H9 (cell line): ENCODE results near the gene DMD. TPM values are rescaled to one million over a fixed set of nuclear protein-coding genes. Genes with fewer than 3 reads are reported as not detected.

Source experiments
- DNase-seq: peaks from one replicate; pipeline ENCODE4 v3.0.0-alpha.2; 2017
- H2AFZ ChIP-seq: one replicate; pipeline ENCODE4 v1.6.1; 2013; ENCODE audit warnings: mild to moderate bottlenecking, low read length, control low read depth, moderate library complexity
- H2AK5ac ChIP-seq: 2 replicates; pipeline ENCODE4 v1.6.1; 2013; ENCODE audit warnings: low read length, control low read depth, mixed read lengths; ENCODE audit not compliant: insufficient read length
- H2BK120ac ChIP-seq: one replicate; pipeline ENCODE4 v1.6.1; 2013; ENCODE audit warnings: low read depth, mild to moderate bottlenecking, low read length, control low read depth, inconsistent platforms; ENCODE audit not compliant: poor library complexity, severe bottlenecking
- H2BK12ac ChIP-seq: 2 replicates; pipeline ENCODE4 v1.6.1; 2013; ENCODE audit warnings: low read length, control low read depth, mixed read lengths, low read depth; ENCODE audit not compliant: insufficient read length
- H2BK15ac ChIP-seq: 2 replicates; pipeline ENCODE4 v1.6.1; 2013; ENCODE audit warnings: low read depth, low read length, control low read depth
- H2BK20ac ChIP-seq: one replicate; pipeline ENCODE4 v1.6.1; 2013; ENCODE audit warnings: low read depth, mild to moderate bottlenecking, low read length, control low read depth, inconsistent platforms; ENCODE audit not compliant: poor library complexity, severe bottlenecking
- H2BK5ac ChIP-seq: 2 replicates; pipeline ENCODE4 v1.6.1; 2013; ENCODE audit warnings: low read length, control low read depth, mixed read lengths; ENCODE audit not compliant: insufficient read length
- H3K14ac ChIP-seq: 2 replicates; pipeline ENCODE4 v1.6.1; 2013; ENCODE audit warnings: low read length, control low read depth; ENCODE audit not compliant: insufficient read depth
- H3K18ac ChIP-seq: 2 replicates; pipeline ENCODE4 v1.6.1; 2013; ENCODE audit warnings: low read depth, mild to moderate bottlenecking, mixed read lengths, low read length, control low read depth; ENCODE audit not compliant: insufficient read length
- H3K23ac ChIP-seq: 2 replicates; pipeline ENCODE4 v1.6.1; 2013; ENCODE audit warnings: low read length, control low read depth, mixed read lengths, low read depth; ENCODE audit not compliant: insufficient read length
- H3K23me2 ChIP-seq: 2 replicates; pipeline ENCODE4 v1.6.1; 2013; ENCODE audit warnings: low read depth, mild to moderate bottlenecking, mixed read lengths, low read length, control low read depth; ENCODE audit not compliant: insufficient read length, poor library complexity, severe bottlenecking
- H3K27ac ChIP-seq: 2 replicates; pipeline ENCODE4 v1.5.1; 2013; ENCODE audit warnings: low read length, control low read depth, mixed read lengths, low read depth; ENCODE audit not compliant: insufficient read length
- H3K27me3 ChIP-seq: 2 replicates; pipeline ENCODE4 v1.6.1; 2013; ENCODE audit warnings: low read length, control low read depth, inconsistent platforms; ENCODE audit not compliant: insufficient read depth
- H3K4ac ChIP-seq: 2 replicates; pipeline ENCODE4 v1.6.1; 2013; ENCODE audit warnings: low read depth, mild to moderate bottlenecking, control low read depth, inconsistent platforms, low read length, moderate library complexity
- H3K4me1 ChIP-seq: 2 replicates; pipeline ENCODE4 v1.6.1; 2013; ENCODE audit warnings: low read length, control low read depth, inconsistent platforms; ENCODE audit not compliant: insufficient read depth
- H3K4me2 ChIP-seq: 2 replicates; pipeline ENCODE4 v1.6.1; 2013; ENCODE audit warnings: low read length, control low read depth, mixed read lengths; ENCODE audit not compliant: insufficient read length, insufficient read depth
- H3K56ac ChIP-seq: 2 replicates; pipeline ENCODE4 v1.6.1; 2013; ENCODE audit warnings: low read depth, mild to moderate bottlenecking, mixed read lengths, low read length, control low read depth; ENCODE audit not compliant: insufficient read length
- H3K79me1 ChIP-seq: 2 replicates; pipeline ENCODE4 v1.6.1; 2013; ENCODE audit warnings: low read depth, mild to moderate bottlenecking, moderate library complexity, low read length, control low read depth, inconsistent platforms; ENCODE audit not compliant: insufficient read depth, poor library complexity, severe bottlenecking
- H3K79me2 ChIP-seq: 2 replicates; pipeline ENCODE4 v1.6.1; 2013; ENCODE audit warnings: low read length, control low read depth, inconsistent platforms; ENCODE audit not compliant: insufficient read depth
- H3K9ac ChIP-seq: 2 replicates; pipeline ENCODE4 v1.6.1; 2013; ENCODE audit warnings: low read length, control low read depth, mixed read lengths; ENCODE audit not compliant: insufficient read length; ENCODE audit errors: extremely low read depth
- H3K9me3 ChIP-seq: one replicate; pipeline ENCODE4 v1.6.1; 2013; ENCODE audit warnings: low read depth, low read length, inconsistent platforms; ENCODE audit not compliant: control insufficient read depth
- H3T11ph ChIP-seq: one replicate; pipeline ENCODE4 v1.6.1; 2013; ENCODE audit warnings: mild to moderate bottlenecking, low read length, control low read depth, inconsistent platforms
- H4K20me1 ChIP-seq: one replicate; pipeline ENCODE4 v1.6.1; 2013; ENCODE audit not compliant: control insufficient read depth, insufficient read length, insufficient read depth
- H4K5ac ChIP-seq: 2 replicates; pipeline ENCODE4 v1.6.1; 2013; ENCODE audit warnings: low read depth, mild to moderate bottlenecking, mixed read lengths, low read length, control low read depth; ENCODE audit not compliant: insufficient read length
- H4K8ac ChIP-seq: replicated peaks from 2 replicates; pipeline ENCODE4 v1.6.1; 2013; ENCODE audit warnings: low read length, control low read depth, mixed read lengths, low read depth; ENCODE audit not compliant: insufficient read length
- H4K91ac ChIP-seq: 2 replicates; pipeline ENCODE4 v1.6.1; 2013; ENCODE audit warnings: low read depth, mild to moderate bottlenecking, moderate library complexity, mixed read lengths, low read length, control low read depth; ENCODE audit not compliant: insufficient read length
- H3K27ac Mint-ChIP-seq, 3 experiments: 2 replicates in 2 of 3; 3 replicates in 1 of 3; pipeline ENCODE4 v1.8.0; 2020 to 2021; ENCODE audit warnings: mixed read lengths in 3 of 3, mild to moderate bottlenecking in 1 of 3, moderate library complexity in 1 of 3
- H3K27me3 Mint-ChIP-seq: 2 replicates; pipeline ENCODE4 v1.8.0; 2021; ENCODE audit warnings: low read depth, mild to moderate bottlenecking, moderate library complexity, mixed read lengths
- H3K36me3 Mint-ChIP-seq, 3 experiments: 2 replicates in 2 of 3; 3 replicates in 1 of 3; pipeline ENCODE4 v1.8.0; 2020 to 2021; ENCODE audit warnings: low read depth in 3 of 3, mixed read lengths in 3 of 3; ENCODE audit not compliant: insufficient read depth in 1 of 3
- H3K4me1 Mint-ChIP-seq, 2 experiments: 2 replicates each; pipeline ENCODE4 v1.8.0; 2020; ENCODE audit warnings: mixed read lengths in 2 of 2
- H3K4me3 Mint-ChIP-seq, 2 experiments: 2 replicates in 1 of 2; 3 replicates in 1 of 2; pipeline ENCODE4 v1.8.0; 2020 to 2021; ENCODE audit warnings: mild to moderate bottlenecking in 2 of 2, mixed read lengths in 2 of 2, moderate library complexity in 1 of 2
- H3K9me3 Mint-ChIP-seq, 2 experiments: 2 replicates in 1 of 2; 3 replicates in 1 of 2; pipeline ENCODE4 v1.8.0; 2020; ENCODE audit warnings: mild to moderate bottlenecking in 2 of 2, mixed read lengths in 2 of 2, moderate library complexity in 1 of 2
- WGBS: extraction: QIAGEN DNeasy Blood & Tissue Kit; methylation state at CpG from one replicate; pipeline ENCODE4 v1.1.7; 2013; ENCODE audit warnings: missing lambda C conversion rate, low lambda C conversion rate, mixed read lengths; ENCODE audit not compliant: insufficient read length; ENCODE audit errors: extremely low coverage; 5-methylcytosine and 5-hydroxymethylcytosine counted together
- total RNA-seq: library from RNA; stranded (reverse); gene quantifications from 2 replicates; pipeline ENCODE4 v1.2.1, GENCODE V29; 2021
- TF ChIP-seq, protein P1 (sequence below): fragments of 200-600 bp; sonication (generic); conservative IDR thresholded peaks from 3 replicates; pipeline ENCODE4 v1.8.0; 2021; ENCODE audit warnings: antibody characterized with exemption, mild to moderate bottlenecking

The DMD gene
- total RNA-seq, 1 experiment from 2014 or later: 3.8 TPM

DNA sequence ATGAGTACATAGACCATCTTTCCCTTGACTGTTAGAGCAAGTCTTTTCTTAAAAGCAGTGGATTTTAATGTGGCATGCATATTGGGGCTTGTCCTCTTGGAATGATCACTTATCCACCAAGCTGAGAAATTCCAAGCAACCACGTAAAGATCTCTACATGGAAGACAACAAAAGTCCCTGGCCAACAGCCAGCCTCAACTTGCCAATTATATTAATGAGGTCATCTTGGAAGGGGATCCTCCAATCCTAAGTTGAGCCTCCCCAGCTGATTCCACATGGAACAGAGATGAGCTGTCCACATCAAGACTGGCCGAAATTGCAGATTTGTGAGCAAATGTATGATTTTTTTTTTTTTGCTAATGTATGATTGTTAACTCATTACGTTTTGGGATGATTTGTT lies 2118.9 kb downstream of the DMD start:
- H3K14ac ChIP-seq: no peak overlapping the region
- Mint-ChIP-seq H3K4me3 (no peak overlapping the region), H3K36me3 (peaks cover 4 to 9% (median 7%) of the 10 kb centered on the region in 3 experiments; a peak in 4 of 7 replicates), H3K4me1 (no peaks in the 10 kb centered on the region), H3K9me3 (peaks cover 57 to 75% of the 10 kb centered on the region in 2 experiments), H3K27ac (no peak overlapping the region), H3K27me3 (no peaks in the 10 kb centered on the region)
- no peak overlapping the region for H2BK20ac ChIP-seq
- no peaks in the 10 kb centered on the region for H3K27me3 ChIP-seq
- H3T11ph ChIP-seq: no peak overlapping the region
- no peak overlapping the region for H3K18ac ChIP-seq
- H2AFZ ChIP-seq: no peak overlapping the region
- no peaks in the 10 kb centered on the region for H3K79me2 ChIP-seq
- no peaks in the 10 kb centered on the region for H3K23me2 ChIP-seq
- H4K8ac ChIP-seq: no peak overlapping the region
- no peak overlapping the region for H2AK5ac ChIP-seq
- H4K91ac ChIP-seq: no peak overlapping the region
- no peak overlapping the region for H2BK12ac ChIP-seq
- H3K27ac ChIP-seq: no peak overlapping the region
- no peaks in the 10 kb centered on the region for H3K9me3 ChIP-seq
- no peaks in the 10 kb centered on the region for H3K4me1 ChIP-seq
- H4K20me1 ChIP-seq: no peaks in the 10 kb centered on the region
- no peak overlapping the region for H3K4ac ChIP-seq
- no peaks in the 10 kb centered on the region for H3K79me1 ChIP-seq
- no CpG with 5 or more reads among the region's 3 CpGs for WGBS
- H3K23ac ChIP-seq: no peak overlapping the region
- H3K56ac ChIP-seq: no peak overlapping the region
- no peak overlapping the region for H2BK15ac ChIP-seq
- H2BK5ac ChIP-seq: no peak overlapping the region
- DNase-seq: no peak
- H3K4me2 ChIP-seq: no peak overlapping the region
- TF ChIP-seq, protein P1, sequence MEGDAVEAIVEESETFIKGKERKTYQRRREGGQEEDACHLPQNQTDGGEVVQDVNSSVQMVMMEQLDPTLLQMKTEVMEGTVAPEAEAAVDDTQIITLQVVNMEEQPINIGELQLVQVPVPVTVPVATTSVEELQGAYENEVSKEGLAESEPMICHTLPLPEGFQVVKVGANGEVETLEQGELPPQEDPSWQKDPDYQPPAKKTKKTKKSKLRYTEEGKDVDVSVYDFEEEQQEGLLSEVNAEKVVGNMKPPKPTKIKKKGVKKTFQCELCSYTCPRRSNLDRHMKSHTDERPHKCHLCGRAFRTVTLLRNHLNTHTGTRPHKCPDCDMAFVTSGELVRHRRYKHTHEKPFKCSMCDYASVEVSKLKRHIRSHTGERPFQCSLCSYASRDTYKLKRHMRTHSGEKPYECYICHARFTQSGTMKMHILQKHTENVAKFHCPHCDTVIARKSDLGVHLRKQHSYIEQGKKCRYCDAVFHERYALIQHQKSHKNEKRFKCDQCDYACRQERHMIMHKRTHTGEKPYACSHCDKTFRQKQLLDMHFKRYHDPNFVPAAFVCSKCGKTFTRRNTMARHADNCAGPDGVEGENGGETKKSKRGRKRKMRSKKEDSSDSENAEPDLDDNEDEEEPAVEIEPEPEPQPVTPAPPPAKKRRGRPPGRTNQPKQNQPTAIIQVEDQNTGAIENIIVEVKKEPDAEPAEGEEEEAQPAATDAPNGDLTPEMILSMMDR: no peak
- no peak overlapping the region for H2BK120ac ChIP-seq
- H3K9ac ChIP-seq: no peak overlapping the region
- no peak overlapping the region for H4K5ac ChIP-seq
